Measurements from ENCODE around the gene MBD5.

GRCh38 chr2:148513427-148513826 is 492.5 kb downstream of the MBD5 start:
- TF ChIP-seq CTCF (IDR thresholded peaks at IDR 0.05; ENCODE audit: low read depth, low read length): no peak
- TF ChIP-seq EZH2phosphoT487 (IDR thresholded peaks at IDR 0.05; ENCODE audit: low read depth): no peak

Data from OCI-LY3 (cell line).